Testis (tissue), 3 donors: ENCODE measurements around the gene CACNA1C. TPM values are rescaled to one million over a fixed set of nuclear protein-coding genes. Genes with fewer than 3 reads are reported as not detected.

Experiments used
- DNase-seq: peaks from one replicate; pipeline ENCODE4 v3.0.0-alpha.2; 2019
- H3K27ac ChIP-seq, 2 donors: fragments of 200-600 bp; sonication (generic); one replicate each; pipeline ENCODE4 v1.5.1; 2019
- H3K27me3 ChIP-seq: fragments of 200-600 bp; sonication (generic); one replicate; pipeline ENCODE4 v1.5.1; 2019
- H3K36me3 ChIP-seq: fragments of 200-600 bp; sonication (generic); one replicate; pipeline ENCODE4 v1.5.1; 2017; ENCODE audit warnings: low read depth; ENCODE audit errors: missing control alignments
- H3K4me1 ChIP-seq: fragments of 200-600 bp; sonication (generic); one replicate; pipeline ENCODE4 v1.5.1; 2019
- H3K4me3 ChIP-seq, 2 donors: fragments of 200-600 bp; sonication (generic); one replicate each; pipeline ENCODE4 v1.5.1; 2017 to 2019
- H3K9me3 ChIP-seq: fragments of 200-600 bp; sonication (generic); one replicate; pipeline ENCODE4 v1.5.1; 2017
- CTCF ChIP-seq, 3 experiments: fragments of 450-650 bp in 2 of 3; fragments of 200-600 bp in 1 of 3; sonication (generic) in 1 of 3; IDR thresholded peaks; one replicate each; pipeline ENCODE4 v1.5.1; 2016 to 2019; ENCODE audit warnings: antibody characterized with exemption in 3 of 3, mild to moderate bottlenecking in 2 of 3, moderate library complexity in 1 of 3
- POLR2A ChIP-seq: fragments of 450-650 bp; IDR thresholded peaks from one replicate; pipeline ENCODE4 v1.6.1; 2017; ENCODE audit warnings: antibody characterized with exemption, mild to moderate bottlenecking, moderate library complexity
- WGBS, 2 donors: methylation state at CpG; one replicate each; pipeline ENCODE4 v1.1.5; 2018; 5-methylcytosine and 5-hydroxymethylcytosine counted together
- intact Hi-C: fragments of 100-400 bp; cut with DNase I; formaldehyde crosslinking; loops from one replicate; pipeline ENCODE4 v1.15.1; 2023; ENCODE audit warnings: low total_unique reads
- polyA plus RNA-seq: library from polyadenylated mRNA; stranded (reverse); fragments of 350-450 nt; fragmentation: Illumina TruSeq; extraction: RNeasy Lipid Tissue Mini Kit (QIAGEN cat#74804); gene quantifications from one replicate; pipeline ENCODE4 v1.2.3, GENCODE V29; 2014; ENCODE audit warnings: low read depth, low replicate concordance; ENCODE audit not compliant: insufficient read depth
- total RNA-seq, 2 donors: library from RNA; depleted of rRNA; stranded (reverse); fragments of >200 nt; gene quantifications; one replicate each; pipeline ENCODE4 v1.2.3, GENCODE V29; 2016

CACNA1C gene
- total and polyA plus RNA-seq, 3 donors from 2014 or later: 20.3 to 36.8 (median 32.0) TPM

- Histone ChIP-seq H3K36me3 (no peaks in the 10 kb centered on the region), H3K4me3 (no peak overlapping the region), H3K4me1 (no peaks in the 10 kb centered on the region), H3K27ac (no peak overlapping the region), H3K27me3 (no peaks in the 10 kb centered on the region), H3K9me3 (no peaks in the 10 kb centered on the region)
- no peak for DNase-seq
- WGBS, 2 donors: 92 to 94% methylated on average over 12 of the region's 12 CpGs
- no peak for TF ChIP-seq POLR2A
- no peak for TF ChIP-seq CTCF (IDR thresholded peaks at IDR 0.05)
- intact Hi-C loops: no loop called here
Measured at GRCh38 chr12:2456122-2456812, 403.5 kb downstream of the CACNA1C start.

- H3K27me3 ChIP-seq: no peaks in the 10 kb centered on the region
- no peaks in the 10 kb centered on the region for H3K9me3 ChIP-seq
- H3K27ac ChIP-seq: no peak overlapping the region
- DNase-seq: no peak
- 92 to 95% methylated on average over 6 of the region's 6 CpGs for WGBS, 2 donors
- H3K4me3 ChIP-seq: no peak overlapping the region
- no peaks in the 10 kb centered on the region for H3K36me3 ChIP-seq
- no peaks in the 10 kb centered on the region for H3K4me1 ChIP-seq
- TF ChIP-seq POLR2A (no peak), CTCF (IDR thresholded peaks at IDR 0.05) (no peak)
- intact Hi-C loops: no loop called here
Measured at GRCh38 chr12:2456813-2457186, 404.0 kb downstream of the CACNA1C start.

GRCh38 chr12:2457215-2457932 lies 404.6 kb downstream of the CACNA1C start:
- no peaks in the 10 kb centered on the region for H3K36me3 ChIP-seq

GRCh38 chr12:2457933-2458414 lies 405.2 kb downstream of the CACNA1C start:
- no peak for DNase-seq
- 78 to 79% methylated on average over 4 of the region's 4 CpGs for WGBS, 2 donors
- Histone ChIP-seq H3K36me3 (no peaks in the 10 kb centered on the region), H3K9me3 (no peaks in the 10 kb centered on the region), H3K27me3 (no peaks in the 10 kb centered on the region), H3K27ac (no peak overlapping the region), H3K4me1 (no peaks in the 10 kb centered on the region), H3K4me3 (no peak overlapping the region)
- intact Hi-C loops: no loop called here
- TF ChIP-seq POLR2A (no peak), CTCF (IDR thresholded peaks at IDR 0.05) (no peak)

More at GRCh38 chr12:2457215-2457932, 404.6 kb downstream of the CACNA1C start:
- intact Hi-C loops: no loop called here
- WGBS, 2 donors: 73 to 78% methylated on average over 16 to 23 of the region's 23 CpGs
- no peak for DNase-seq
- H3K4me1 ChIP-seq: no peaks in the 10 kb centered on the region
- H3K27ac ChIP-seq: no peak overlapping the region
- no peaks in the 10 kb centered on the region for H3K27me3 ChIP-seq
- H3K4me3 ChIP-seq: no peak overlapping the region
- TF ChIP-seq POLR2A (no peak), CTCF (IDR thresholded peaks at IDR 0.05) (no peak)
- no peaks in the 10 kb centered on the region for H3K9me3 ChIP-seq
